ENCODE results near the gene HSPA4L.

HSPA4L gene

GRCh38 chr4:127791391-127791790 lies 9.3 kb downstream of the HSPA4L start:
- ATAC-seq (ENCODE audit: low read depth) = no peak
- no peak for TF ChIP-seq CTCF (IDR thresholded peaks at IDR 0.05; ENCODE audit: poor library complexity, severe bottlenecking)

GRCh38 chr4:127793528-127793927 lies 11.4 kb downstream of the HSPA4L start:
- Histone ChIP-seq H3K27me3 (ENCODE audit: insufficient read depth, poor library complexity, severe bottlenecking) (no peaks in the 10 kb centered on the region), H3K36me3 (ENCODE audit: low read depth) (peaks cover 12% of the 10 kb centered on the region), H3K4me3 (ENCODE audit: severe bottlenecking) (no peak overlapping the region), H3K9me3 (ENCODE audit: severe bottlenecking) (no peaks in the 10 kb centered on the region), H3K27ac (ENCODE audit: poor library complexity, severe bottlenecking) (no peak overlapping the region), H3K4me1 (ENCODE audit: insufficient read depth, poor library complexity, severe bottlenecking) (no peaks in the 10 kb centered on the region)
- no peak for TF ChIP-seq CTCF (IDR thresholded peaks at IDR 0.05; ENCODE audit: poor library complexity, severe bottlenecking)
- DNase-seq (ENCODE audit: low spot score) = no peak
- no peak for ATAC-seq (ENCODE audit: low read depth)

More at GRCh38 chr4:127791391-127791790, 9.3 kb downstream of the HSPA4L start:
- Histone ChIP-seq H3K27me3 (ENCODE audit: insufficient read depth, poor library complexity, severe bottlenecking) (no peaks in the 10 kb centered on the region), H3K9me3 (ENCODE audit: severe bottlenecking) (no peaks in the 10 kb centered on the region), H3K27ac (ENCODE audit: poor library complexity, severe bottlenecking) (no peak overlapping the region), H3K4me1 (ENCODE audit: insufficient read depth, poor library complexity, severe bottlenecking) (no peaks in the 10 kb centered on the region), H3K36me3 (ENCODE audit: low read depth) (peaks cover 11% of the 10 kb centered on the region), H3K4me3 (ENCODE audit: severe bottlenecking) (no peak overlapping the region)
- no peak for DNase-seq (ENCODE audit: low spot score)

GRCh38 chr4:127799711-127800110 lies 17.6 kb downstream of the HSPA4L start:
- Histone ChIP-seq H3K4me1 (ENCODE audit: insufficient read depth, poor library complexity, severe bottlenecking) (no peaks in the 10 kb centered on the region), H3K9me3 (ENCODE audit: severe bottlenecking) (no peaks in the 10 kb centered on the region), H3K27ac (ENCODE audit: poor library complexity, severe bottlenecking) (no peak overlapping the region), H3K36me3 (ENCODE audit: low read depth) (peaks cover 49% of the 10 kb centered on the region), H3K27me3 (ENCODE audit: insufficient read depth, poor library complexity, severe bottlenecking) (no peaks in the 10 kb centered on the region), H3K4me3 (ENCODE audit: severe bottlenecking) (no peak overlapping the region)
- ATAC-seq (ENCODE audit: low read depth) (no peak), DNase-seq (ENCODE audit: low spot score) (no peak)
- no peak for TF ChIP-seq CTCF (IDR thresholded peaks at IDR 0.05; ENCODE audit: poor library complexity, severe bottlenecking)

GRCh38 chr4:127809173-127809800 lies 27.2 kb downstream of the HSPA4L start:
- no peak for DNase-seq (ENCODE audit: low spot score)
- no peak for ATAC-seq (ENCODE audit: low read depth)

More at GRCh38 chr4:127809173-127809800, 27.2 kb downstream of the HSPA4L start:
- no peak overlapping the region for H3K4me3 ChIP-seq (ENCODE audit: severe bottlenecking)
- no peaks in the 10 kb centered on the region for H3K27me3 ChIP-seq (ENCODE audit: insufficient read depth, poor library complexity, severe bottlenecking)
- H3K36me3 ChIP-seq (ENCODE audit: low read depth) = peaks cover 54% of the 10 kb centered on the region
- TF ChIP-seq CTCF (IDR thresholded peaks at IDR 0.05; ENCODE audit: poor library complexity, severe bottlenecking) = no peak
- H3K27ac ChIP-seq (ENCODE audit: poor library complexity, severe bottlenecking) = no peak overlapping the region
- no peaks in the 10 kb centered on the region for H3K9me3 ChIP-seq (ENCODE audit: severe bottlenecking)
- no peaks in the 10 kb centered on the region for H3K4me1 ChIP-seq (ENCODE audit: insufficient read depth, poor library complexity, severe bottlenecking)

All from RWPE2 (cell line).